A549 (cell line): Measurements from ENCODE around the gene SLC1A1.

Experiments
- BHLHE40 ChIP-seq: IDR thresholded peaks from 2 replicates; pipeline ENCODE4 v1.6.1; 2012; ENCODE audit warnings: low read depth, low read length, inconsistent platforms
- FOSL2 ChIP-seq, 2 experiments: fragments of 450-650 bp in 1 of 2; fragments of >200 bp in 1 of 2; sonication (Bioruptor Twin) in 1 of 2; formaldehyde crosslinking; IDR thresholded peaks; 2 replicates each; pipeline versions ENCODE4 v1.5.0 to v1.6.1; 2016 to 2020; ENCODE audit warnings: mild to moderate bottlenecking in 1 of 2, moderate library complexity in 1 of 2
- HDAC2 ChIP-seq: fragments of 200-600 bp; sonication (generic); IDR thresholded peaks from 2 replicates; pipeline ENCODE4 v1.6.1; 2016
- JUN ChIP-seq, 2 experiments: fragments of >200 bp; sonication (Bioruptor Twin); formaldehyde crosslinking; IDR thresholded peaks; 2 replicates in 1 of 2; 3 replicates in 1 of 2; pipeline ENCODE4 v1.6.1; 2016 to 2017
- KDM1A ChIP-seq: fragments of 200-600 bp; sonication (generic); IDR thresholded peaks from 2 replicates; pipeline ENCODE4 v1.6.1; 2016; ENCODE audit warnings: low read depth, mild to moderate bottlenecking
- NR3C1 ChIP-seq: fragments of >200 bp; sonication (Bioruptor Twin); formaldehyde crosslinking; IDR thresholded peaks from 3 replicates; pipeline ENCODE4 v1.6.1; 2017
- POLR2A ChIP-seq: IDR thresholded peaks from 2 replicates; pipeline ENCODE4 v1.6.1; 2012; ENCODE audit warnings: mild to moderate bottlenecking, low read length
- RAD21 ChIP-seq, 2 experiments: fragments of >200 bp in 1 of 2; sonication (Bioruptor Twin) in 1 of 2; formaldehyde crosslinking in 1 of 2; IDR thresholded peaks in 1 of 2; conservative IDR thresholded peaks in 1 of 2; 2 replicates in 1 of 2; 3 replicates in 1 of 2; pipeline ENCODE4 v1.6.1; 2012 to 2018; ENCODE audit warnings: inconsistent platforms in 1 of 2
- TF ChIP-seq, protein P1 (sequence below): IDR thresholded peaks from 2 replicates; pipeline ENCODE4 v1.6.1; 2012
- TF ChIP-seq, protein P2 (sequence below): fragments of >200 bp; sonication (Bioruptor Twin); formaldehyde crosslinking; IDR thresholded peaks from 3 replicates; pipeline ENCODE4 v1.5.1; 2016
- TF ChIP-seq, protein P3 (sequence below): fragments of 250-450 bp; sonication (Bioruptor Pico); IDR thresholded peaks from 2 replicates; pipeline ENCODE4 v1.5.0; 2021; ENCODE audit warnings: mild to moderate bottlenecking, moderate library complexity, borderline replicate concordance

DNA sequence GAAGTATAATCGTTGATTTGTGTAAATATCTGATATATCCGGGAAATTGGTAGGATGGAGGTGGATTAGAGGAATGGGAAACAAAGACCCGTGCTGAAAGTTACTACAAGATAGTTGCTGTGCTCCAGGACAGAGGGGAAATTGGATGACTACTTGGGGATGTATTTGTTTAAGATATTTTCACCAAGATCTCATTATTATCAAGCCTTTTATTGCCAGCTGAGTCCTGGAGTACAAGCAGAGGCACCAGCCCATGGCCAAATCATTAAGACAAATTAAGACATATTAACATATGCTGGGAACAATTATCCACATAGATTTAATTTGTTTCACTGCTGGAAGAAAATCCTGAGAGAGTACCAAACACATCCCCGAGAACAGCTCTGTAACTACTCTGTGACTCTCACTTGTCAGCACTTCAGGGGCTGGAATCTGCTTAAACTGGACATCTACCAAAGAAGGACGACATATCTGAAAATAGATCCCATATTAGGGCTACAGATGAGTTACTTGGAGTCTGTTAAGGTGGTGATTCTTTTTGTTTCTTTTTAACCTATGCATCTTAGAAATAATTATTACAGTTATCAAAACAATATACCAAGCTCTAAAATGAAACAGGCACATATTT is 68.2 kb downstream of the SLC1A1 start:
- no peak for TF ChIP-seq FOSL2 (IDR thresholded peaks at IDR 0.05)
- no peak for TF ChIP-seq FOSL2 (CRISPR knock-in tag; IDR thresholded peaks at IDR 0.05)
- TF ChIP-seq JUN (IDR thresholded peaks at IDR 0.05): no peak
- no peak for TF ChIP-seq POLR2A
- no peak for TF ChIP-seq KDM1A
- TF ChIP-seq, protein P1, sequence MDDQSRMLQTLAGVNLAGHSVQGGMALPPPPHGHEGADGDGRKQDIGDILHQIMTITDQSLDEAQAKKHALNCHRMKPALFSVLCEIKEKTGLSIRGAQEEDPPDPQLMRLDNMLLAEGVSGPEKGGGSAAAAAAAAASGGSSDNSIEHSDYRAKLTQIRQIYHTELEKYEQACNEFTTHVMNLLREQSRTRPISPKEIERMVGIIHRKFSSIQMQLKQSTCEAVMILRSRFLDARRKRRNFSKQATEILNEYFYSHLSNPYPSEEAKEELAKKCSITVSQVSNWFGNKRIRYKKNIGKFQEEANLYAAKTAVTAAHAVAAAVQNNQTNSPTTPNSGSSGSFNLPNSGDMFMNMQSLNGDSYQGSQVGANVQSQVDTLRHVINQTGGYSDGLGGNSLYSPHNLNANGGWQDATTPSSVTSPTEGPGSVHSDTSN: no peak
- TF ChIP-seq RAD21 (conservative IDR thresholded peaks at IDR 0.05 in 1 of 2, IDR thresholded peaks at IDR 0.05 in 1 of 2): no peak
- TF ChIP-seq, protein P2, sequence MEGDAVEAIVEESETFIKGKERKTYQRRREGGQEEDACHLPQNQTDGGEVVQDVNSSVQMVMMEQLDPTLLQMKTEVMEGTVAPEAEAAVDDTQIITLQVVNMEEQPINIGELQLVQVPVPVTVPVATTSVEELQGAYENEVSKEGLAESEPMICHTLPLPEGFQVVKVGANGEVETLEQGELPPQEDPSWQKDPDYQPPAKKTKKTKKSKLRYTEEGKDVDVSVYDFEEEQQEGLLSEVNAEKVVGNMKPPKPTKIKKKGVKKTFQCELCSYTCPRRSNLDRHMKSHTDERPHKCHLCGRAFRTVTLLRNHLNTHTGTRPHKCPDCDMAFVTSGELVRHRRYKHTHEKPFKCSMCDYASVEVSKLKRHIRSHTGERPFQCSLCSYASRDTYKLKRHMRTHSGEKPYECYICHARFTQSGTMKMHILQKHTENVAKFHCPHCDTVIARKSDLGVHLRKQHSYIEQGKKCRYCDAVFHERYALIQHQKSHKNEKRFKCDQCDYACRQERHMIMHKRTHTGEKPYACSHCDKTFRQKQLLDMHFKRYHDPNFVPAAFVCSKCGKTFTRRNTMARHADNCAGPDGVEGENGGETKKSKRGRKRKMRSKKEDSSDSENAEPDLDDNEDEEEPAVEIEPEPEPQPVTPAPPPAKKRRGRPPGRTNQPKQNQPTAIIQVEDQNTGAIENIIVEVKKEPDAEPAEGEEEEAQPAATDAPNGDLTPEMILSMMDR: no peak
- no peak for TF ChIP-seq BHLHE40
- TF ChIP-seq HDAC2: no peak
- TF ChIP-seq NR3C1: no peak
- TF ChIP-seq, protein P3, sequence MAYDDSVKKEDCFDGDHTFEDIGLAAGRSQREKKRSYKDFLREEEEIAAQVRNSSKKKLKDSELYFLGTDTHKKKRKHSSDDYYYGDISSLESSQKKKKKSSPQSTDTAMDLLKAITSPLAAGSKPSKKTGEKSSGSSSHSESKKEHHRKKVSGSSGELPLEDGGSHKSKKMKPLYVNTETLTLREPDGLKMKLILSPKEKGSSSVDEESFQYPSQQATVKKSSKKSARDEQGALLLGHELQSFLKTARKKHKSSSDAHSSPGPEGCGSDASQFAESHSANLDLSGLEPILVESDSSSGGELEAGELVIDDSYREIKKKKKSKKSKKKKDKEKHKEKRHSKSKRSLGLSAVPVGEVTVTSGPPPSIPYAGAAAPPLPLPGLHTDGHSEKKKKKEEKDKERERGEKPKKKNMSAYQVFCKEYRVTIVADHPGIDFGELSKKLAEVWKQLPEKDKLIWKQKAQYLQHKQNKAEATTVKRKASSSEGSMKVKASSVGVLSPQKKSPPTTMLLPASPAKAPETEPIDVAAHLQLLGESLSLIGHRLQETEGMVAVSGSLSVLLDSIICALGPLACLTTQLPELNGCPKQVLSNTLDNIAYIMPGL (CRISPR knock-in tag): no peak
